SKM-1 (cell line): Measurements from ENCODE around the gene PRICKLE4.
A peak's percentile ranks its signal among the peaks of the same experiment; 100 is the strongest.

ENCODE experiments used
- DNase-seq: peaks from one replicate; lab custom pipeline; 2025; ENCODE audit not compliant: unreplicated experiment; lab: John Stamatoyannopoulos, UW

PRICKLE4 gene

DNA sequence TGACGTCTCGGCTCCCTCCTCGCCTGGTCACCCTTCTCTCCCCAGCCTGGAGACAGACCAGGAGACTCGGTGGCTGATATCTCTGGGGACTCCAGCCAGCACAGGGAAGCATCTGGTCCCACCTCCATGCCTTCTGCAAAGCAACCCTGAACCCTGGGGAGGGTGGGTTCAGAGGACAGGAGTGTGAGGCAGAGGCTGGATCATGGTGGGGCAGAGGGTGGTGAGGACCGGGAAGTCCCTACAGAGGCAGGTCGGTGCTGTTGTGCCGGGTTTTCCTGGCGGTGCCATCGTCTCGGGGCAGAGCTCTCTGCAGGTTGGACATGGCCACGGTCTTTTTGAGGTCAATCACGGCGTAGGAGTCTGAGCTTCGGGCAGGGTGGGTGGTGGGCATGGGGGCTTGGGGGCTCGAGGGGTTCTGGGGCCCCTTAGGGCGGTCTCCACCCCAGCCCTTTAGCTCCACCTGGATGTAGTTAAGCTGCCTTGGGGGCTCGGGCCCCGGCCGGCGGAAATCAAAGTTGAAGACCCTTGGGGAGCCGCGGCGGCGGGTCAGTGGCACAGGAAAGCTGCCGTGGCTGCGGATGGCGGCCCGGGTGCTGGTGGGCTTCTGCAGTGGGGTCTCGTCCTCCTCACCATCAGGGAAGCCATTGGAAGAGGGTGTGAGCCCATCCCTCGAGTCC, 10.1 kb upstream of the PRICKLE4 start:
- no peak for DNase-seq

DNA sequence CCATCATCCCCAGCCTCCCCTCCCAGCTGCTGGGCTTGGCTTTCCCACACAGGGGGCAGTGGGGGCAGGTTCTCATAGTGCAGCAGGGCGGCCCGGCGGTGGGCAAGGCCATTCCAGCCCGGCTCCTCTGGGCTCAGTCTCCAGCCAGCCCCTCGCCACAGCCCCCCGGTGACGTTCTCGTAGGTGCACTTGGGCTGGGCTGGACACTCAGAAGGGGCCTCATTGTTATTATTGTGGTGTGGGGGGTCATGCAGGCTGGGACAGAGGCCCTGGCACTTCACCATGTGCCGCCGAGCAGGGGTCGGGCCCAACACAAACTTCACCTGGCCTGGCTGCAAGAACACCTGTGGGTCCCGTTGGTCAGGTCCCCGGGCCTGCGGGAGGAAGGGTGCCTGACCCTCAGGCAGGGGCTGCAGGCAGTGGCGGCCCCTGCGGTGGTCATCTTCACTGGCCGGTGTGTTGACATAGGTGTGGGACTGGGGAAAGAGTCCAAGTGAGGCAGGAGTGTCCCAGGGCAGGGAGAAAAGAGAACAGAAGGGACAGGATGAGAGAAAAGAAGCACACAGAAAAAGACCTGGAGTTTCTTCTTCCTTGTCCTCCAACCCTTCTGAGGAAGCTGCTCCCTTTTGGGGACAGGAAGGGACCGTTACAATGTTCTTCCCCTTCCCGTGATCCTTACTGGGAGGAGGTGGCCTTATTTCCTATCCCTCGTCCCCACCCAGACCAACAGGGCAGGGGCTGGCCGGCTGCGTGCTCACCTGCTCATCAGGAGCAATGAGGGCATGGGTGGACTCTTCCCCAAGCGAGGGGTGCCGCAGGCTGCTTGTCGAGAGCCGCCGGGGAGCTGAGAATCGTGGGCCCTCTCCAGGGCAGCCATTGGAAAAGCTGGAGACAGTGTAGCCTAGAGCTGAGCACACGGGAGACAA, 9.3 kb upstream of the PRICKLE4 start:
- no peak for DNase-seq

DNA sequence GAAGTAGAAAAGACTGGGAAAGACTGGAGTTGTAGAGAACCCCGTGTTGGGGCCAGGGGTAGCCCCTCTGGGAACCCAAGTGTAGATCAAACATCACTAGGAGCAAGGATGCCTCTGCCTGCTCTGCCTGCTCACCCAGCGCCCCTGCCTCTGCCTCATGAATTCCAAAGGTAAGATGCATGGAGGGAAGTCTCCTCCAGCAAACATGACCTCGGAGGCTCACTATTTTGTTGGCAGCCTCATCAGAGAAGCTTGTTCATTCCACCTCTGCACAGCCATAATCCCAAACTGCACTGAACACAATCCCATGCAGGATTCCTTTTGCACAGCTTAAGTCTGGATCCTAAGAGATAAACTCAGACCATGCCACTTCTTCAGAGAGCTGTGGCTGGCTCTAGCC, 5.7 kb upstream of the PRICKLE4 start:
- DNase-seq, result no peak

DNA sequence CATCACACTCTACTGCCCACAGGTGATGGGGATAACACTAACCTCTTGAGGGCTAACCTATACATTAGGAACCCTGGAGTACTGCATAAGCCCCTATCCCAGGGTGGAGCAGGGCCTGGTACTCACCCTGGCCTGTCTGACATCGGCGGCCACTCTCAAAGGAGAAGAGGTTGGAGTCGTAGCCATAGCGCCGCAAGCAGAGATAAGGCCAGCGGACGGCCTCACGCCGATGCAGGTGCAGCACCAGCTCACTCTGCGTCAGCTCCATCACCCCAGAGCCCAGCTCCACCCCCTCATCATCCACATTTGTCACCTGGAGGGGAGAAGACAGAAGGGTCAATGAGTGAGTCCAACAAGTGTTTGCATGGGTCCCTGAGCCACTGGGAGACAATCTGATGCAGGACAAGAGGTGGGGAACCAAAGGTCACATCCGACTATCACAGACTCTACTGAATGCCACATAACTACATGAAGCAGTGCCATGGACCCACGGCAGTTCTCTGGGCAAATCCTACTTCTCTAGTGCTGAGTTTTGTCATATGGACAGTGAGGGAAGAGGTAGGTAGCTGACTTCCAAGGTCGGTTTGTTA, 5.2 kb upstream of the PRICKLE4 start:
- DNase-seq, result no peak

DNA sequence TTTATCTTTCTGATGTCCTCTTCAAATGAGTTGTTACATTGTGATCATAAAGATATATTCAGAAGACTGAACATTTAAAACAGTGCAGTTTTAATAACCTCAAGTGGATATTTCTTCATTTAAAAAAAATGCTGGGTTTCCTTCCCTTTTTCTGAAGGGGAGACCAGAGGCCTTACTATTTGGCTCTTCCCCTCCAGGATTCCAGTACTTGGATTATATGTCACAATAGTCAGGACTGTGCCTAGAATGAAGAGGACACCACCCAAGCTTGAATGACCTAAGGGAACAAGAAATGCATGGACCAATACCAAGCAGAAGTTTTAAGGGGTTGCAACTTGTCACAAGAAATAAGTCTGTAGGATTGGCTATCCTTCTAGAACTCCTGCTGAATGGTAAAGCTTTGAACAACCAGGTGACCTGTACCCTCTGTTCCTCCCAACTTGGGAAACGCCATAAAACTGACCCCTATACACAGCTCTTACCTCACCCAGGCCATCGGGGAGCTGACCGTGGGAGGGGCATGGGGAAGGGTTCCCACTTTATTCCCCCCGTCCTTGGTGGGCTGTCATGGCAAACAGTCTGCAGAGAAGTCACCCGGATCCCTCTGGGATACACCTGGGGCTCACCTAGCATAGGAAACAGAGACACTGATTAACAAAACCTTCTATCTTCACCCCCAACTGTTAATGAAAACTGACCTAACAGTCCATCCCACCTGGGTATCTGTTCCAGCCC, 2.9 kb upstream of the PRICKLE4 start:
- no peak for DNase-seq

DNA sequence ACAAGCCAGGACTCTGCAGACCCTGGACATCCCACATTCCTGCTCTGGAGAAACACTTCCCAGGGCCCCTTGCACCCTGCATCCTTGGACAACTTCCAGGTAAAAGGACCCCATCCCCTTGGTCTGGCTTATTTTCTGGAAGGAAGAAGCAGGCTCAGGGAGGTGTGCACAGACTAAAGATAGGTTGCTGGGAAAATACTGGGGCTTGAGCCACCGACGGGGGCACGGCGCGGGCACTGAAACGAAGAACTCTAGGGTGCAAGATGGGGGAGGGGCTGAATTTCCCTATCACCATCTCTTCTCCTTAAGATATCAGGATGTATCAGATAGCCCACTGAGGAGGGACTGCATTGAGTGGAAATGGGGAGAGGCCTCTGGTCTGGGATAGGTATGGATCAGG, 1.7 kb upstream of the PRICKLE4 start:
- no peak for DNase-seq

DNA sequence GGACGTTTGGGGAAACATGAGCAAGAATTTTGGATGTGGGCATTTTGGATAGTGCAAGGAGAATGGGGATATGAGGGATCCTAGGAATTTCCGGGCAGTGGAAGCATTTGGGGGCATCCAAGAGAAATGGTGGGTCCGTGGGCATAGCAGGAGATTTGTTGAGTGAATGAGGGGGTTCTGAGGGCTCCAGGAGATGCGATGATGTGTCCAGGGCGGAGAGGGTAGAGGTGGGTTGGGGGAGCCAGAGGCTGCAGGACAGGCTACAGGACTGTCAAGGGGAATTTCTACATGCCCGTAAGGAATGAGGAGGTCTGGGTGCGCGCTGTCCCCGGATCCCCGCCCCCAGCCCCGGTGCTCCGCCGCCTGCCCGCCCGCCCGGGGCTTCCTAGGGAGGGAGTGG, 1.2 kb upstream of the PRICKLE4 start:
- DNase-seq, result no peak

DNA sequence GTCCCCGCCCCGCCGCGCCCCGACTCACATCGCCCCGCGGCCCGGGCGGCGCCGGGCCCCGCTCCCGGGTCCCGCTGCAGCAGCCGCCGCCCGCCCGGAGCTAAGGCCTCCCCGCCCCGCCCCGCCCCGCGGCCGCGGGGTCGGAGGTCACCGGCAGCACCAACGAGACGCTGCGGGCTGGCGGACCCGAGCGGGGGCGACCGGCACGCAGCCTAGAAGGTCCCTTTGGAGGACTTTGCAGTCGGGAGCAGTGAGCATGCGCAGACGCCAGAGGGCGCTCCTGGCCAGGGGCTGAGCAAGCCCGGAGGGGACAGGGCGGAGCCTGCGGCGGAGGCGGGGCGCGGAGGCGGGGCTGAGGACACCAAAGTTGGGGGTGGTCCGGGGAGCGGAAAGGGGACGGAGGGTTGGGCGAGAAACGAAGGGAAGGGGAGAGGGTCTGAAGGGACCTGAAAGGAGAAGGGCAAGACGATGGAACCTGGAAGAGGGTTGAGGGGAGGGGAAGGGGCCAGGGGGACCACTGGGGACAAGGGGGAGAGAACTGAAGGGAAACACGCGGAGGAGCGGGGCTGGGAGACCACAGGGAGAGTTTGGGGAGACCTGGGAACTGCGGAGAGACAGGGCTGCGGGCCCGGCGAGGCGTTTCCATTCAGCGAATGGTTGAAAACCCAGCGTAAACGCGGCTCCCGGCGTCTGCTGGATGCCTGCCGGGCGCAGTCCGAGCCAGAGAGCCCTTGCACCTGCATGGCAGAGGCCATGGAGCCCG, 613 bp upstream of the PRICKLE4 start, which contains the start of gene FRS3:
FRS3 (minus strand) TSS at position 113 of the 763 bp plus-strand sequence. CDS start 2,913 bp downstream, outside the sequence.
- DNase-seq, result peak; percentile 84

DNA sequence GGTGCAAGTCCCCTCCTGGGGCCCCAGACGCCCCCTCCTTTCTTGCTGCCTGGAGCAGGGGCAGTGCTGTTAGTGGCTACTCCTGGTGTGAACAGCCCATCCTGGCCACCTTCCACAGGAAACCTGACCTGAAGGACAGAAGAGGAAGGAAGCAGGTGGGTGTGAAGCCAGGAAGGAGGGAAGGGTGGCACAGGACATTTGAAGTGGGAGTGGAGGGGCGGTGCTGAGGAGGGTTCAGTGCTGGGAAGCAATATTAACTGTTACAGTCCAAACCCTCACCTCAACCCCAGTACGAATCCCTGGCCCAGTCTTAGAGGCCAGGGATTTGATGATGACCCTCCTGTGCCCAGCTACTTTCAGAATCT, 766 bp downstream of the PRICKLE4 start:
- DNase-seq, result no peak

DNA sequence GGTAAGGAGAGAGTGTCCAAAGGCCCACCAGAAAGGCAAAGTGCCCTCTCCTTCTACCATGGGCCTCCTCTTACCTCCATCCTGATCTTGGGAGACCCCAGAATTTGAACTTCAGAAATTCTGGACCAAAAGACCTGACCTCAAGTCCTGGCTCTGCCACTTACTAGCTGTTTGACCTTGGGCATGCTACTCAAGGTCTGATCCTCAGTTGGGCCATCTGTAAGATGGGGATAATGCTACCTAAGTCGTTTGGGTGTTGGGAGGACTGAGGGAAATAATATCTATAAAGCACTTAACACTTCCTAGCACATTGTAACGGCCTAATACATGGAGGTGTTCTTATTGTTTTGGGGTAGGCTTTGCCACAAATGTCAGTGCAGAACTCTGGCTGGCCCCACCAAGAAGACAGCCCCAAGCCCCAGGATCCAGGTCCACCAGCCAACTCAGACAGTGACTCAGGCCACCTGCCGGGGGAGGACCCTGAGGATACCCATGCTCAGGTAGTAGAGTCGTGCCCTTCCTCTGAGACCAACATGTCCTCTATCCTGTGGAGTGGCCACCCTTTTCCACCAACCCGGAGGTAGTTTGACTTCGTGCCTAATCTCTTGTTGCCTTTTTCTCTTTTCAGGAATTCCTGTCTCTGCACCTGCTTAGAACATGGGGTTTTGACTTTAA, 2.7 kb downstream of the PRICKLE4 start:
- no peak for DNase-seq

DNA sequence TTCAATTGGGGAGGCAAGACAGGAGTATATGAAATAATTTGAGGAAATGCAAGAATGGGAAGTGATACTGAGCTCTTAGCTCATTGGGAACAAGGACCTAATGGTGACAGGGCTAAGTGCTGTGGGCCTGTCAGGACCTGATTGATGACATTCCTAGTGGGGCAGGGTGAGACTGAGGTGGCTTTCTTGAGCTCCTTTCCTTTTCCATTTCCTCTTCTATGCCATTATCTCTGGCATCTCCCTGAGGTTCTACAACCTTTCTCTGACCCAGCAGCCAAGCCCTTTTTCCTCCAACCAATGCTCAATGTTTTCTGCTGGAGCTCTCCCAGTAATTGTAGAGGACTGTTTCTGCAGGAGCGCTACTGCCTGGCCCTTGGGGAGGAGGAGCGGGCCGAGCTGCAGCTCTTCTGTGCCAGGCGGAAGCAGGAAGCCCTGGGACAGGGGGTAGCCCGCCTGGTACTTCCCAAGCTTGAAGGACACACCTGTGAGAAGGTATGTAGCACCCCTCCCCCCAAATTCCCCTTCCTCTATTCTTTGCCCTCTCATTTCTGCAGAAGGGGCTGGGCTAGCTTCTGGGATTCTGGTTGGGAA, 4.1 kb downstream of the PRICKLE4 start:
- DNase-seq, result peak; percentile 62

DNA sequence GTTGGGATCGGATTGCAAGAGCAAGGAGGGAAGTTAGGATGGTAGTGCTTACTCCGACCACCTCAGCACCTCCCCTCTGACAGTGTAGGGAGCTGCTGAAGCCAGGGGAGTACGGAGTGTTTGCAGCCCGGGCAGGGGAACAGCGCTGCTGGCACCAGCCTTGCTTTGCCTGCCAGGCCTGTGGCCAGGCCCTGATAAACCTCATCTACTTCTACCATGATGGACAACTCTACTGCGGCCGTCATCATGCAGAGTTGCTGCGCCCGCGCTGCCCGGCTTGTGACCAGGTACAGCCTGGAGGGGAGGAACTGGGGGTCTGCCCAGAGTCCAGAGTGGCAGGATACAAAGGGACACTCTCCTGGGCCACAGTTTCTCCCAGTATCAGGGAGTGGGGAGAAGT, 4.7 kb downstream of the PRICKLE4 start:
- DNase-seq, result no peak

DNA sequence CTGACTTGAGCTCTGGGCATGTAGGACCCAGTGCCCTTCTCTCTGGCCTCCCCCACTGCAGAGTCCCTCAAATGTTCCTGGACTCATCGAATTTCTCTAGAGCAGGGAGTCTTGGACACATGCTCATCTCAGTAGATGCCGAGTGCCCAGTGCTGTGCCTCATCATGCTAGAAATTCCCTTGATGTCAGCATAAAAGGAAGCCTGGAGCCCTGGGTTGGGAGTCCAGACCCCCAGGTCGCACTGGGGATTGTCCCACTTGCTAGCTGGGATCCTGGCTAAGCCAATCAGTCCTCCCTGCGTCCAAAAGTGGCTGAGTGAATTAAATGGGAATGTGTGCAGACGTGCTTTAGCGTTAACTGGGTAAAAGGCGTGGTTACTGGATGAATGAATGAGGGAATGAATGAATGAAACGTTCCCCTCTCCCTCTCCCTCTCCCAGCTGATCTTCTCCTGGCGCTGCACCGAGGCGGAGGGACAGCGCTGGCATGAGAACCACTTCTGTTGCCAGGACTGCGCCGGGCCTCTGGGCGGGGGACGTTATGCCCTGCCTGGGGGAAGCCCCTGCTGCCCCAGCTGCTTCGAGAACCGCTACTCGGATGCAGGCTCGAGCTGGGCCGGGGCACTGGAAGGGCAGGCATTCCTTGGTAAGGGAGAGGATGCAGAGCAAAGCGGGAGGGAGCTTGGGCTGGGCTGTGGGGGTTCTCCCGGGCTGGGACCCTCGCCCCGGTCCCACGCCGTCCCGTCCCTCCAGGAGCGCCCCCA, 5.3 kb downstream of the PRICKLE4 start:
- DNase-seq, result no peak

DNA sequence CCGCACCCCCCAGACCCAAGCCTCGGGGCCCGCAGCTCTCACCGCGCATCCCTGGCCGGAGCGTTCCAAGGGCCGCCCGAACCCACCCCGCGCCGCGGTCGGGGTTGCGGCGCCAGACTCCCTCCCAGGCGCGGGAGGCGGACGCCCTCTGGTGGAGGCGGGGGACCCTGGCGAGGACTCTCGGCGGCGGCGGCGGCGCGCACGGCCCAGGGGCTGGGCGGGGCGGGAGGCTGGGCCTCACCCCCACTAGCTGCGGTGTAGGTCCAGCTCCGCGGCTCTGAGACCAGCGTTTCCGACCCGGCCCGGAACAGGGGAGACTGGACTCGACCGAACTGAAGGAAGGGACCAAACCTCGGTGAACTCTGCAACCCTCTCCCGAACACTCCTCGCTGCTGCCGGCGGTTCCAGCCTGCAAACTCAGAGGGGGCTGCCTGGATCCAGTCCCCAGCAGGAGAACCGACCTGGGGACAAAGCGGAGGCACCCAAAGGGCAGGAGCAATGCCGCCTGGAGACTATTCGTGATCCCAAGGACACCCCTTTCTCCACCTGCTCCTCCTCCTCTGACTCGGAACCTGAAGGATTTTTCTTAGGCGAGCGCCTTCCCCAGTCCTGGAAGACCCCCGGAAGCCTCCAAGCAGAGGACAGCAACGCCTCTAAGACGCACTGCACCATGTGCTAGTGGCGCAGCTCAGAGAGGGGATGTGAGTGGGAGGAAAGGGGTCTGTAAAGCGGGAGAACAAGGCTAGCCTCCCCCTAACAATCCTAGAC, 6.1 kb downstream of the PRICKLE4 start:
- DNase-seq, result peak; percentile 66

DNA sequence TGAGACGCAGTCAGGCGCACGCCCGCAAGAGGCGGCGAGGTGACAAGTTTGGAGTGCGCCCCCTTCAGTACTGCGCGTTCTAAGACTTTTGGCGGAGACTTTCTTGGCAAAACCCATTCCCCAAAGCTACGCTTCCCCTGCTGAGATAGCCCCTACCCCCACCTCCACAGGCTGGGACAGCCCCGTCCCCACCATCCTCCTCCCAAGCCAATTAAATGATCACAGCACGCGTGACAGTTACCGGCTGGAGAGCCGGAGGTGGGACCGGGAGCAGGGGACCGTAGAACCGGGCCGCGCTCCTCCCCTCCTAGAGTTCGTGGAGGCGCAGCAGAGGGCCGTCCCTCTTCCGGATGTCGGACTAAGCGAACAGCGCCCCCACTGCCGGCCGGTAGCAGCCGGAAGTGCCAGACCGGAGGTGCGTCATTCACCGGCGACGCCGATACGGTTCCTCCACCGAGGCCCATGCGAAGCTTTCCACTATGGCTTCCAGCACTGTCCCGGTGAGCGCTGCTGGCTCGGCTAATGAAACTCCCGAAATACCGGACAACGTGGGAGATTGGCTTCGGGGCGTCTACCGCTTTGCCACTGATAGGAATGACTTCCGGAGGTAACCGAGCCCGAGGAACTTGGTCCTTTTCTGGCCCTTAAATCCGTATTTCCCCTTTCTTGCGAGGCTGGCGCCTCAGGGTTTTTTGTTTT, 6.8 kb downstream of the PRICKLE4 start, which contains the start of gene TOMM6:
TOMM6 (plus strand) TSS at position 476 of the 699 bp plus-strand sequence; CDS start at position 480, 4 bp downstream.
- DNase-seq, result peak; percentile 91

DNA sequence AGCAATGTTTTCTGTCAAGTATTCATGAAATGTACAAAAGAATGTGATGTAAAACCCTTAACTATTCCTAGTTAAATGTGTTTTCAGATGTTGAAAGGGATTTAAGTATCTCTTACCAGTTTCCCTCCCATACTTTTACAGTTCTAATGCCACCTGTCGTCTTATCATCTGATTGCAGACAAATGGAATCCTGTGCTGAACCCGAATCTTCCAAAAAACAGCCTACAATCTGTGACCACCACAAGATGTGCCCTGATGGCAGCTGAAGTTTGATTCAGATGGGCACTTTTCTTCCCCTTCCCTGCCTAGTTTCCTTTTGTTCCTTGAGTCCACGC, 8.8 kb downstream of the PRICKLE4 start:
- no peak for DNase-seq

DNA sequence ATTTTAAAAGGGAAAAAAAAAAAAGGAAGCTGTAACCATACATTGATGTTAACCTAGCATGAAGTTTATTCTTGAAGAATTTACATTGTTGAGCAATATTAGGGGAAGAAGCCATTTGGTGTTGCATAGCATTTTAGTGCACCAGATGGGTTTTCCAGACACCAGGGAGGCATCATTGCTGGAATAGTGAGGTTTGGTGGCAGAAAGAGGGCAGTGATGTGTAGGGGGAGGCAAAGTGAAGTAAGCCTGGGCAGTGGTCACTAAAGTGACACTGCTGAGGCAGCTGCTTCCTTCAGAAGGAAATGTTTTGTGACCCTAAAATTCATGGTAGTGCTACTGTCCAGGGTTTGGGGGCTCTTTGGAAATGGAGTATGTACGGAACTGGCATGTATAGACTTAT, 9.5 kb downstream of the PRICKLE4 start:
- DNase-seq, result no peak
